GM23338 (cell line): Measurements from ENCODE around the gene KRTAP10-1. TPM values are rescaled to one million over a fixed set of nuclear protein-coding genes. Genes with fewer than 3 reads are reported as not detected.

Source experiments
- ATAC-seq: fragments of 200-7000 bp; cut with Tn5 transposase; 3 replicates; pipeline ENCODE4 v1.9.1; 2020
- DNase-seq: peaks from one replicate; pipeline ENCODE4 v3.0.0-alpha.2; 2015; ENCODE audit warnings: low spot score
- H2AFZ ChIP-seq: fragments of 200-600 bp; sonication (generic); 2 replicates; pipeline ENCODE4 v1.8.0; 2016; ENCODE audit warnings: antibody characterized with exemption, mild to moderate bottlenecking, moderate library complexity
- H3F3A ChIP-seq: fragments of 200-600 bp; sonication (generic); replicated peaks from 2 replicates; pipeline ENCODE4 v1.8.0; 2017; ENCODE audit warnings: antibody characterized with exemption, mixed run types, low read depth
- H3K27ac ChIP-seq: fragments of 200-600 bp; sonication (generic); 2 replicates; pipeline ENCODE4 v1.6.1; 2016; ENCODE audit warnings: low read depth
- H3K27me3 ChIP-seq: fragments of 200-600 bp; sonication (generic); 2 replicates; pipeline ENCODE4 v1.8.0; 2016; ENCODE audit warnings: mild to moderate bottlenecking, mixed run types, moderate library complexity; ENCODE audit not compliant: insufficient read depth
- H3K36me3 ChIP-seq: fragments of 200-600 bp; sonication (generic); 2 replicates; pipeline ENCODE4 v1.8.0; 2016; ENCODE audit warnings: mild to moderate bottlenecking; ENCODE audit not compliant: insufficient read depth
- H3K4me1 ChIP-seq: fragments of 200-600 bp; sonication (generic); 2 replicates; pipeline ENCODE4 v1.8.0; 2016; ENCODE audit warnings: mild to moderate bottlenecking, moderate library complexity; ENCODE audit not compliant: insufficient read depth
- H3K4me2 ChIP-seq: fragments of 200-600 bp; sonication (generic); 2 replicates; pipeline ENCODE4 v1.7.1; 2017; ENCODE audit warnings: mixed run types
- H3K4me3 ChIP-seq: fragments of 200-600 bp; sonication (generic); 2 replicates; pipeline ENCODE4 v1.6.1; 2016; ENCODE audit warnings: mixed run types
- H3K79me2 ChIP-seq: fragments of 200-600 bp; sonication (generic); replicated peaks from 2 replicates; pipeline ENCODE4 v1.8.0; 2017; ENCODE audit warnings: mild to moderate bottlenecking; ENCODE audit not compliant: insufficient read depth
- H3K9me2 ChIP-seq: fragments of 200-600 bp; sonication (generic); 2 replicates; pipeline ENCODE4 v1.8.0; 2017; ENCODE audit not compliant: insufficient read depth
- H4K20me1 ChIP-seq: fragments of 200-600 bp; sonication (generic); replicated peaks from 2 replicates; pipeline ENCODE4 v1.8.0; 2017; ENCODE audit warnings: mild to moderate bottlenecking; ENCODE audit not compliant: insufficient read depth
- H3K27ac Mint-ChIP-seq: 2 replicates; pipeline ENCODE4 v1.8.0; 2020; ENCODE audit warnings: inconsistent platforms, mild to moderate bottlenecking, moderate library complexity, mixed read lengths
- H3K27me3 Mint-ChIP-seq: 3 replicates; pipeline ENCODE4 v1.8.0; 2022; ENCODE audit warnings: low read depth, mild to moderate bottlenecking, moderate library complexity, mixed read lengths, inconsistent platforms; ENCODE audit not compliant: insufficient read depth, poor library complexity
- H3K36me3 Mint-ChIP-seq: 3 replicates; pipeline ENCODE4 v1.8.0; 2021; ENCODE audit warnings: low read depth, mild to moderate bottlenecking, inconsistent platforms, moderate library complexity, mixed read lengths
- H3K4me1 Mint-ChIP-seq: 3 replicates; pipeline ENCODE4 v1.8.0; 2020; ENCODE audit warnings: mild to moderate bottlenecking, inconsistent platforms, mixed read lengths
- H3K4me3 Mint-ChIP-seq: 3 replicates; pipeline ENCODE4 v1.8.0; 2021; ENCODE audit warnings: moderate library complexity, mild to moderate bottlenecking, inconsistent platforms, mixed read lengths
- H3K9me3 Mint-ChIP-seq: 3 replicates; pipeline ENCODE4 v1.8.0; 2020; ENCODE audit warnings: moderate library complexity, mild to moderate bottlenecking, inconsistent platforms, mixed read lengths
- CREB1 ChIP-seq: fragments of 250-450 bp; sonication (Bioruptor Pico); IDR thresholded peaks from 2 replicates; pipeline ENCODE4 v1.5.0; 2020; ENCODE audit warnings: low read depth, mild to moderate bottlenecking, moderate library complexity
- POLR2AphosphoS5 ChIP-seq: IDR thresholded peaks from 2 replicates; pipeline ENCODE4 v1.6.1; 2016; ENCODE audit warnings: antibody characterized with exemption, low read depth
- ZNF114 ChIP-seq: fragments of 250-450 bp; sonication (Bioruptor Pico); IDR thresholded peaks from 2 replicates; pipeline ENCODE4 v1.5.0; 2020; ENCODE audit warnings: mild to moderate bottlenecking, moderate library complexity
- polyA plus RNA-seq: library from polyadenylated mRNA; unstranded; fragments of >200 nt; fragmentation: Nextera tagmentation; extraction: Ambion mirVana; gene quantifications from 2 replicates; pipeline ENCODE4 v1.2.1, GENCODE V29; 2016
- total RNA-seq: library from RNA; depleted of rRNA; stranded (reverse); fragments of >200 nt; shearing (Covaris generic); gene quantifications from 2 replicates; pipeline ENCODE4 v1.2.3, GENCODE V29; 2014
- TF ChIP-seq, protein P1 (sequence below): IDR thresholded peaks from 2 replicates; pipeline ENCODE4 v1.6.1; 2016; ENCODE audit warnings: antibody characterized with exemption
- TF ChIP-seq, protein P2 (sequence below), 2 experiments: fragments of 200-600 bp in 1 of 2; sonication (generic) in 1 of 2; conservative IDR thresholded peaks; 2 replicates each; pipeline versions ENCODE4 v1.5.1 to v1.6.1; 2016 to 2017; ENCODE audit warnings: antibody characterized with exemption in 2 of 2, low read depth in 2 of 2, mild to moderate bottlenecking in 2 of 2, moderate library complexity in 1 of 2

Gene KRTAP10-1
- total and polyA plus RNA-seq, 2 experiments from 2014 or later, result not detected

DNA sequence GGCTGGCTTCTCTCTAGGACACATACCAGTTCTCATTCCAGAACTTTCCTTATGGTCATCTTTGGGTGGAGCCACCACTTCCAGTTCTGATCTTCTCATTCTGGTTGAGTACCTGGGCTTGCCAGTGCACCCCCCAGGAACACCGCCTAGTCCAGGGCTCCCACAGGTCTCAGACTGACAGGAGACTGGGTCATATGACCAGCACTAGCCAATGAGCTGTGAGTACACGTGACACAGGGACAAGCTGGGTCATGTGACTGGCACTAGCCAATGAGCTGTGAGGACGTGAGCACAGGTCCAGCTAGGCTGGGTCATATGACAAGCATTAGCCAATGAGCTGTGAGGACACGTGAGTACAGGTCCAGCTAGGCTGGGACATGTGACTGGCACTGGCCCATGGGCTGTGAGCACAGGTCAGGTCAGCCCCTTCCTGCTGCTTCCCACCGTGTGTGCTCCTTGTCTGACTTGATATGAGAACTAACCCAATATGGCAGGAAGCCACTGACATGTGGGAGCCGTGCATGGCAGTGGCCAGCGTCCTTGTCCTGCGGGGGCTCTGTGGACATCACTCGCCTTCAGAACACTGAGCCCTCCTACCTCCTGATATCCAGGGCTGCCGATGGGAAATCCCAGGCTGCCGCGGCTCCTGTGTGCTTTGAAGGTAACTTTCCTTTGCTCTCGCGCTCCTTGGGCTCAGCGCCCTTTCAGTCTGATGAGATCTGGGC, 22.7 kb downstream of the KRTAP10-1 start:
- H3K36me3 ChIP-seq, result no peaks in the 10 kb centered on the region
- no peaks in the 10 kb centered on the region for H4K20me1 ChIP-seq
- H3K27ac Mint-ChIP-seq, result no peak overlapping the region
- no peak overlapping the region for H2AFZ ChIP-seq
- peak; percentile 57 for TF ChIP-seq POLR2AphosphoS5
- TF ChIP-seq, protein P1, sequence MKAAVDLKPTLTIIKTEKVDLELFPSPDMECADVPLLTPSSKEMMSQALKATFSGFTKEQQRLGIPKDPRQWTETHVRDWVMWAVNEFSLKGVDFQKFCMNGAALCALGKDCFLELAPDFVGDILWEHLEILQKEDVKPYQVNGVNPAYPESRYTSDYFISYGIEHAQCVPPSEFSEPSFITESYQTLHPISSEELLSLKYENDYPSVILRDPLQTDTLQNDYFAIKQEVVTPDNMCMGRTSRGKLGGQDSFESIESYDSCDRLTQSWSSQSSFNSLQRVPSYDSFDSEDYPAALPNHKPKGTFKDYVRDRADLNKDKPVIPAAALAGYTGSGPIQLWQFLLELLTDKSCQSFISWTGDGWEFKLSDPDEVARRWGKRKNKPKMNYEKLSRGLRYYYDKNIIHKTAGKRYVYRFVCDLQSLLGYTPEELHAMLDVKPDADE, result no peak
- no peaks in the 10 kb centered on the region for H3K27me3 ChIP-seq
- H3K4me1 Mint-ChIP-seq, result no peaks in the 10 kb centered on the region; the same call in 2 of the 3 replicates
- peaks cover 4% of the 10 kb centered on the region; the same call in 1 of the 3 replicates for H3K36me3 Mint-ChIP-seq
- H3K9me3 Mint-ChIP-seq, result peaks cover 3% of the 10 kb centered on the region; the same call in 1 of the 3 replicates
- H3K27me3 Mint-ChIP-seq, result peaks cover 10% of the 10 kb centered on the region
- no peaks in the 10 kb centered on the region for H3K79me2 ChIP-seq
- ATAC-seq (peak; percentile 37), DNase-seq (peak; percentile 55)
- no peak overlapping the region for H3K4me2 ChIP-seq
- no peak overlapping the region for H3K27ac ChIP-seq
- no peaks in the 10 kb centered on the region for H3F3A ChIP-seq
- 0 out of 2 replicates have a peak, but pooled peaks cover 6% of the 10 kb centered on the region for H3K9me2 ChIP-seq
- H3K4me1 ChIP-seq, result no peaks in the 10 kb centered on the region
- no peak overlapping the region for H3K4me3 ChIP-seq
- peak overlapping the region; percentile 6; the same call in 1 of the 3 replicates for H3K4me3 Mint-ChIP-seq

DNA sequence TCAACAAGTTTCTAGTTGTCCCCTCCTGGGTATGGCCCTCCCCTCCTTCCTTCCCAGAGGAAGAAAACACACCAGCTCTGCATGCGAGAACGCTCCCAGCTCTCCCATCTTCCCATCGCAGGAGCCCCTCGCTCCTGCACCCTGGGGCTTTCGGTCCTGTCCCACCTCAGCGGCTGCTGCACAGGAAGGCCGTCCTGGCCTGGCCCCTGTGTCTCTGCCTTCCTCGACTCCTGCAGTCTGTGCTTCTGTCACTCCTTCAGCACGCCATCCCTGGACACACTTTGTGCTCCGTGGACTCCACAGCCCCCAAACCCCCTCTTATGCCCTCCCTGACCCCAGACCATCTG, 23.2 kb downstream of the KRTAP10-1 start:
- Histone ChIP-seq H4K20me1 (no peaks in the 10 kb centered on the region), H3K36me3 (no peaks in the 10 kb centered on the region), H3K9me2 (0 out of 2 replicates have a peak, but pooled peaks cover 6% of the 10 kb centered on the region), H3K27me3 (no peaks in the 10 kb centered on the region), H3K4me3 (no peak overlapping the region), H3K79me2 (no peaks in the 10 kb centered on the region), H3F3A (no peaks in the 10 kb centered on the region), H3K27ac (no peak overlapping the region), H3K4me1 (no peaks in the 10 kb centered on the region), H3K4me2 (no peak overlapping the region), H2AFZ (no peak overlapping the region)
- no peak for ATAC-seq
- Mint-ChIP-seq H3K9me3 (peaks cover 3% of the 10 kb centered on the region; the same call in 1 of the 3 replicates), H3K36me3 (peaks cover 4% of the 10 kb centered on the region; the same call in 1 of the 3 replicates), H3K27ac (no peak overlapping the region), H3K27me3 (peaks cover 10% of the 10 kb centered on the region), H3K4me1 (no peaks in the 10 kb centered on the region; the same call in 2 of the 3 replicates), H3K4me3 (no peak overlapping the region)
- DNase-seq, result no peak
- TF ChIP-seq, protein P2, sequence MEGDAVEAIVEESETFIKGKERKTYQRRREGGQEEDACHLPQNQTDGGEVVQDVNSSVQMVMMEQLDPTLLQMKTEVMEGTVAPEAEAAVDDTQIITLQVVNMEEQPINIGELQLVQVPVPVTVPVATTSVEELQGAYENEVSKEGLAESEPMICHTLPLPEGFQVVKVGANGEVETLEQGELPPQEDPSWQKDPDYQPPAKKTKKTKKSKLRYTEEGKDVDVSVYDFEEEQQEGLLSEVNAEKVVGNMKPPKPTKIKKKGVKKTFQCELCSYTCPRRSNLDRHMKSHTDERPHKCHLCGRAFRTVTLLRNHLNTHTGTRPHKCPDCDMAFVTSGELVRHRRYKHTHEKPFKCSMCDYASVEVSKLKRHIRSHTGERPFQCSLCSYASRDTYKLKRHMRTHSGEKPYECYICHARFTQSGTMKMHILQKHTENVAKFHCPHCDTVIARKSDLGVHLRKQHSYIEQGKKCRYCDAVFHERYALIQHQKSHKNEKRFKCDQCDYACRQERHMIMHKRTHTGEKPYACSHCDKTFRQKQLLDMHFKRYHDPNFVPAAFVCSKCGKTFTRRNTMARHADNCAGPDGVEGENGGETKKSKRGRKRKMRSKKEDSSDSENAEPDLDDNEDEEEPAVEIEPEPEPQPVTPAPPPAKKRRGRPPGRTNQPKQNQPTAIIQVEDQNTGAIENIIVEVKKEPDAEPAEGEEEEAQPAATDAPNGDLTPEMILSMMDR (conservative IDR thresholded peaks at IDR 0.05; ENCODE audit: low read depth in 2 of 2), result no peak
- TF ChIP-seq ZNF114 (CRISPR knock-in tag), result no peak
- TF ChIP-seq, protein P1, result no peak
- TF ChIP-seq CREB1 (CRISPR knock-in tag), result no peak
